ENCODE data around the gene FNDC5.
A peak's percentile ranks its signal among the peaks of the same experiment; 100 is the strongest.

FNDC5 gene

DNA sequence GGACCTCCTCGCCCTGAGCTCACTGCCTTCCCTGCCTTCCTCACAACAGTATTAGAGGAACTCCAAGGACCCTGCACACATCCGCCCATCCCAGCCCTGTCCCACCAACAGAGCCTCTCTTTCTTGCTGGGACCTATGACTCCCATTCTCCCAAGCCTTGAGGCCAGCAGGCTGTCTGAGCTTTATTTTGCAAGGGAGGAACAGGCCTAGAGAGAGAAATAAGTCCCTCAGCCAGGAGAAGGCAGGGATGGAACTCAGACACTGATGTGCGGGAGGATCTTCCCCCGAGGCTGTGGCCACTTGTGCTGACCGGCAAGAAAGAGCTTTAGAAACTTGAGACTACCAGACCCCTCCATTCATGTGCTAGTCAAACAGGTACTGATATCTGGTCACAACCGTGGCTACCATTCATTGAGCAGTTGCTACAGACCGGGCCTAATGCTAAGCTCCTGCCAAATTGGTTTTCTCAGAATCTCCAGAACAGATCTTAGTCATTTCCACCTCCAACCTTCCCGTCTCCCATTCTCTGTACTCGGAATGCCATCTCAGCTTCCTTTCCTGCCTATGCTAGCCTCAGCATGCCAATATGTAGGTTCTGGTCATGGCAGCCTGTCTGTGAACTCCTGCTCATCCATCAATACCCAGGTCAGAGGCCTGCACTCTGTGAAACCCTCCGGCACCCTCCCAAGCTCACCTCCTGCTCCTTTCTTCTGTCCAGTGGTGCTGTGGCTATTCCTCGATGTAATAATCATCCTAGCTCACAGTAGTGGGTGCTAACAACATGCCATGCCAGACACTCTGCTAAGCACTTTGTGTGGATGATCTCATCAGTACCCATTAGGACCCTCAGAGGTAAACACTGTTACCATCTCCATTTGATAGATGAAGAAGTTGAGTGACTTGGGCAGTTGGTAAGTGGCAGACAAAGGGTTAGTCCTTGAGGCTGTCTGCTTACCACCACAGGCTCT is 26.7 kb upstream of the FNDC5 start:
- no peak for DNase-seq (ENCODE audit: low read depth)

DNA sequence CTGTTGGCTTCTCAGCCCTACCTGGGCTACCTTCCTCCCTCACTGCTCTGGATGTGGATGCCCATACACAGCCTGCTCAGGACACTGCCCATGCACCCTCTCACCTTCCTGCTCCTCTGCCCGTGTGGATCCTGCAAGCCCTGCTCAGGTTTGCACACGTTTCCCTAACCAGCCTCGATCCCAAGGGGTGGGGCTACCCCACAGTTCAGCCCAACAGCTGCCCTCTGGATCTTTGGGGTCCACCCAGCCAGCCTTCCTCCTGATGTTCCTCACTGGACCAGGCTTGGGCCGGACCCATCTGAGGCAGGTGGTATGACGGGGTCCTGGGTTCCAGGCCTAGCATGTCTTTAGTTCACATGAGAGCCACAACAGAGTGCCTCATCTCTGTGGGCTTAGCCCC is 25.7 kb upstream of the FNDC5 start:
- no peak for DNase-seq (ENCODE audit: low read depth)

DNA sequence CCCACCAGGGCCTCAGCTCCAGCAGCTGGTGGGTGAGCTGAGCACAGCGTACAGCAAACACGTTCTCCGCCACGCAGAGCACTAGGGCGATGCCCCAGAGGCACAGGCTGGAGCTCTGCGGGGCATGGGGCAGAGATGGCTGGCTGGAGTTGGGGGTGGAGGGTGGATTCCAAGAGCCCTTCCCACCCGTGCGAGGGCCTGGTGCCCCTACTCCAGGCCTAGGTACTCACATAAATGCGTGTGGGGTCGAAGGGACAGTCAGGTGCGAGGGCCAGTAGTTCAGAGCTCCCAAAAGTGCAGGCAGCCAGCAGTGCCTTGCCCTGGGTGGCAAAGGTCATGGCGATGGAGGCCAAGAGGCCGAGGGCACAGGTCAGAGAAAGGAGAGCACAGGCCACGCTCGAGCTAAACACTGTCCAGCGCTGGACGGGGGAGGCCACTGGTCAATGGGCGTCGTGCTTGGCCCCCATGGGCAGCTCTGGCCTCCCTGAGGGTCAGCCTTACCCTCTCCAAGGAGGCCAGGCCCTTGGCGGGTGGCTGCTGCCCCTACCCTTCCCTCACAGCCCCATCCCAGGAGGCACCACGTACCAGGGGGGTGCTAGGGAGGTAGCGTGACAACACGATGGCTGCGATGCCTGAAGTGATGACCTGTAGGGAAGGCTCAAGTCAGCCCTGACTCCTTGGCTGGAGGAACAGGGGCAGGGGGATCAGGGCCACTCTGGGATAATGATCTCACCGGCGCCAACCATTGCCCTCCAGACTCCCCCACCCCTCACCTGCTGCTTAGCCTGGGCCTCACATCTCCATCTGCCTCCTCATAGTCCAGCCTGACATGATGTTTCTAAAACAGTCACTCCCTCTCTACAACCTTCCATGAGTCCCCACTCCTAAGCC is 24.9 kb upstream of the FNDC5 start:
- DNase-seq (ENCODE audit: low read depth) = no peak

DNA sequence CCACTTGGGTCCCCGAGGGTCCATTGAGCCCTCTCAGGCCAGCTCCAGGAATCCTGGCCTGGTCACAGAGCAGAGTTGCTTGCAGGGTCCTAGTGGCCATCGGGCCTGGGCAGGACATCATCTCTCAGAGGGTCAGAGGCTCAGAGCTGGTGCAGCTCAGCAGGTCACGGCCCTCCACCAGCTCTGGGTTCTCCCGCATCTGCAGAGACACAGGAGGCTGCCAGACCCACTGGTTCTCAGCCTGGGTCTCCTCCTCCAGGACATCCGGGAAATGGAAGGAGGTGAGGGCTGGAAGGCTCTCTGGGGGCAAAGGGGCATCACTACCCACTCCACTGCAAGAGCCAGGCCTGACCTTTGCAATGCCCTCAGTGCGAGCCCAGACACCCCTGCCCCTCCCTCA is 24.0 kb upstream of the FNDC5 start:
- no peak for DNase-seq (ENCODE audit: low read depth)

DNA sequence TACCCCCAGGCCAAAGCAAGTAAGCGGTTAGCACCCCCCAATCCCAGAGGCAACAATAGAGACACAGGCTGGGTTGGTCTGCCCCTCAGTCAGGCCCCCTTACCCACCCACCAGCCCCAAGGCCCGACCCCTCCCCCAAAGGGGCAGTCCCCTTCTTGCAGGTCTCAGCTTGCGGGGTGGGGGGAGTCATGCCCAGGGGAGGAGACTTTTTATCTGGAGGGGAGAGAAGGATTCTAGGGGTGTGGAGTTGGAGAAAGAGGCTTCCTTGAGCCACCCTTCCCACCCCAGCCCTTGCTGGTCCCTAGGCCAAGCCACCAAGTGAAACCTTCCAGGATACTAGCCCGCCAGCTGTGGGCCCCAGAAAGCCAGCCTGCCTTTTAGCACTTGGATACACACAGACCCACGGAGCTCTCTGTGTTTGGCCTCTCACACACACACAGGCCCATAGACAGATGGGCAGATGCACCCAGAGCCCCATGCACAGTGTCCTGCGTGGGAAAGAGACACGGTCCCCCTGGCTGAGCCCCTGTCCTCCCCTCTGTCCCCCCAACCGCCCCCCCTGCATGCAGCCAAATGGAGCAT is 23.4 kb upstream of the FNDC5 start:
- DNase-seq (ENCODE audit: low read depth) = no peak

DNA sequence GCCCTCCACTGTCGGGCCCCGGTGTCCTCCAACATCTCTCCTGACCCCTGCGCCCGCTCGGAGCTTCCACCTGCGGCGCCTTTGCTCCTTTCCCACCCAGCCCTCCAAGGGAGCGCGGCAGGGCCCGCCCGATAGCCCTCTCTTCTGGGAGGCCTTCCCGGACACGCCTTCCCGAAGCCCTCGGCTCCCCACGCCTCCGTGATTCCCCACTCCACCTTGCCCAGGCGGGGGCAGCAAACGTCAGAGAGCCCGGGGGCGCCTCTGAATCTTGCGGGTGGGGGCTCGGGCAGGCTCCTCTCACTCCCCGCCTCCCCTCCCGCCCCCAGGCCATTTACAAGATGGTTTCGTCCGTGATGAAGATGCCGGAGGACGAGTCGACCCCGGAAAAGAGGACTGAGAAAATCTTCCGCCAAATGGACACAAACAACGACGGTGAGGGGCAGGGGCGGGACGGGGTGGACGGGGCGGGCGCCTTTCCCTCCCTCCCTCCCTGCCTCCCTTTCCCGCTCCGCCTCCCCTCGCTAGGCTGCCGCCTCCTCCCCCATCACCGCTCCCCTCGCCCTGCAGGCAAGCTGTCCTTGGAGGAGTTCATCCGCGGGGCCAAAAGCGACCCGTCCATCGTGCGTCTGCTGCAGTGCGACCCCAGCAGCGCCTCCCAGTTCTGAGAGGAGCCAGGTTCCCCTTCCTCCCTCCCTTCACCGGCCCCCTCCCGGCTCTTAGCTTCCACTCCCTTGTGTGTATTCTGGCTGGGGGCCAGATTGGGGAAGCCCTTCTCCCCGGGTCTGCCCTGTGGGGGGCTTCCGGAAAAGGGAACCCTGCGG is 22.7 kb upstream of the FNDC5 start:
- DNase-seq (ENCODE audit: low read depth) = no peak

DNA sequence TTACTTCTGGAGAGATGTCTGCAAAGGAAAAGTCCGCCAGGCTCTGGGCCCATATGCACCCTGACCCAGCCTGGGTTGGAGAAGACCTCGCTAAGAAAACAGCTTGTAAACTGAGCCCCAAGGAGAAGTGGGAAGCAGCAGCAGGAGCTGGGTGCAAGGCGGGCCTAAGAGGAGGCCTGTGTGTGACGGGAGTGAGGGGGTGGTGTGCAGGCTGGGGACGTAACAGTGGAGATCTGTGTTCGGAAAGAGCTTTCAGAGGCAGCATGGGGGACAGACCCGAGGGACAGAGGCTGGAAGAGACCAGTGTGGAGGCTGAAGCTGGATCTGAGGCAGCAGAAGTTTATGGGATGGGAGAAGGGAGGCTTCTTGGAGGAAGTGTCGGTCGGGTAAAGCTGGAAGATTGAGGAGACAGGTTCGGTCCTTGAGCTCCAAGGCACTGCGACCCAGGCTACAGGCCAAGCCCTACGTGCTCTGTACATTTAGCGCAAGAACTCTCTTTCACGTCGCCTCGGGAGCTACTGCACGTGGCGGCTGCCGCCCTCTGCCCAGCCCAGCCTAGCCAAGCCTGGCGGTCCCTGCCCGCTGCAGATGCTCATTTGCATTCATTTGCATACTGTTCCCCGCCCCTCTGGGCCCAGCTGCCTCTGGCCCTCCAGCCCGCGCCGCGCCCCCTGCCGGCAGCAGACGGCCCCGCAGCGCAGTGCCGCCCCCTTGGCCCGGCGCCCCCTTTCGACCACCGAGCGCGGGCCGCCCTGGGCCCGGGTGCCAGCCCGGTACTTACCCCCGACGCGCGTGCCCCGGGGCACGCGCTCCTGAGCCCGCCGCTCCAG is 21.9 kb upstream of the FNDC5 start:
- DNase-seq (ENCODE audit: low read depth) = no peak

DNA sequence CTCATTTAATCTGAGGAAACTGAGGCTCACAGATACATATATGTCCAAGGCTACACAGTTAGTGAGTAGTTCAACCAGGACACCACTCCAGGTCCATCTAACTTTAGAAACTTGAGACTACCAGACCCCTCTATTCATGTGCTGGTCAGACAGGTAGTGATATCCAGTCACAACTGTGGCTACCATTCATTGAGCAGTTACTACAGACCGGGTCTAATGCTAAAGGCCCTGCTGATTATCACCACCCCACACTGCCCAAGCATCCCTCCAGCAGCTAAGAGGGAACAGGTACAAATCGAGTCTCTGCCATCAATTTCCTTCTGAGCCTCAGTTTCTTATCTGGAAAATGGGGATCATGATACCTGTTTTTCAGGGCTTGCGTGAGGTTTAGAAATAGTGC is 20.9 kb upstream of the FNDC5 start:
- DNase-seq (ENCODE audit: low read depth) = no peak

DNA sequence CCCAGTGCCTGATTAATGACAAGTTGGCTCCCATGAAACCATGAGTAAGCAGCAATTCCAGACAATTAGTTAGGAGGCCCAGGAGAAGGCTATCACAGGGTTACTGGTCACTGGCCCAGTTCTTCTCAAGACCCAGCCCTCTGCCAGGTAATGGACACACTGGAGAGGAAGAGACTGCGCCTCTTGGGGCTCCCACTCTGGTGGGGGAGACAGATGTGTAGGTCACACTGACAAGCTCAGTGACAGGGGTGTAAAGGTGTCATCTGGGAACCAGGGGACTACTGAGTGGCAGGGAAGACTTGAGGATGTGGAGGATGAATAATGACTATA is 20.5 kb upstream of the FNDC5 start:
- no peak for DNase-seq (ENCODE audit: low read depth)

DNA sequence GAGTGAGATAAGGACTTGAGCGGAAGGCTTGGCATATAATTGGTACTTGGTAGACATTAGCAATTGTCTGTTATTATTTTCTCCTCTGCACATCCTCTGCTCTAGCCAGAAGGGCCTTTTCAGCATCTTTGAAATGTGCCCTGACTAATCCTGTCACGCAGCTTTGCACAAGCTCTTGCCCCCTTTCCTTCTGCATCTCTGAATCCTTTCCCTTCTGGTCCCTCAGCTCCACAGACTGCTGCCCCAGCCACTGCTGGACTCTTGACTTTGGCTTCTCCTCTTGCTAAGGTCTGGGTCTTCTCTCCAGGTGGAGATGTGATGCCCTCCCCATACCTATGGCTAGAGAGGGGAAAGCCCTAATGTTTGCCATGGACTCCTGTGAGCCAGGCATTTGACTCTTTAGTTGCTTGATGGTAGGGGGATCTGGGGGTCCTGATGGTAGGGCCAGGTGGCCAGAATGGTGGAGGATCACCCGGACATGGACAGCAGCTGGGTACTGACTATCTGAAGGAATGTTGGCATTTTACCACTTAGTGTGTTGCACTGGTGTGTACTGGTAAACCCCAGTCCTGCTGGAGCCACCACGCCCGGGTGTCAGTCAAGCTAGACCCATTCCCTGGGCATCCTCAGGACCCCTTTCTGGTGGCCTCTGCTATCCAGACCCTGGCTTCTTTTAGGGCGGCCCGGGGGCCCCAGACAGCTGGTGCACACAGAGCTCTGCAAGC is 20.0 kb upstream of the FNDC5 start:
- no peak for DNase-seq (ENCODE audit: low read depth)

DNA sequence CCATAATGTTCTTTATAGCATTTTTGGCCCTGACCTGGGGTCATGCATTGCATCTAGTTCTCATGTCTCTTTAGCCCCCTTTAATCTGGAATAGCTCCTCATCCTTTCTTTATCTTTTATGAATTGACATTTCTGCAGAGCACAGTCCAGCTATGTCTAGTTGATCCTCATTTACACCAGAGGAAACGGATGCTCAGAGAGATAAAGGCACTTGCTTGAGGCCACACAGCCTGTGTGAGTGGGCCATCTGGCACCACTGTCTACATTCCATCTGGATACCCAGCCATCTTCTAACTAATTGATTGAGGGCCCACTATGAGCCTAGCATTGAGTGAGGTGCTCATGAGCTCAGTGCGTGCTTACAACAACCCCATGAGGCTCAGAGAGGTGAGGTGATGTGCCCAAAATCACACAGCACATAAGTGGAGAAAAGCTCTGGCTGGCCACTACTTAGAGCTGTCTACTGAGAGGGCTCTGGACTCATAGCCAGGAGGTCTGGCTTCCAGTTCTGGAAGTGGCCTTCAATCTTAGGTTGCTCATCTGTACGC is 19.1 kb upstream of the FNDC5 start:
- no peak for DNase-seq (ENCODE audit: low read depth)

DNA sequence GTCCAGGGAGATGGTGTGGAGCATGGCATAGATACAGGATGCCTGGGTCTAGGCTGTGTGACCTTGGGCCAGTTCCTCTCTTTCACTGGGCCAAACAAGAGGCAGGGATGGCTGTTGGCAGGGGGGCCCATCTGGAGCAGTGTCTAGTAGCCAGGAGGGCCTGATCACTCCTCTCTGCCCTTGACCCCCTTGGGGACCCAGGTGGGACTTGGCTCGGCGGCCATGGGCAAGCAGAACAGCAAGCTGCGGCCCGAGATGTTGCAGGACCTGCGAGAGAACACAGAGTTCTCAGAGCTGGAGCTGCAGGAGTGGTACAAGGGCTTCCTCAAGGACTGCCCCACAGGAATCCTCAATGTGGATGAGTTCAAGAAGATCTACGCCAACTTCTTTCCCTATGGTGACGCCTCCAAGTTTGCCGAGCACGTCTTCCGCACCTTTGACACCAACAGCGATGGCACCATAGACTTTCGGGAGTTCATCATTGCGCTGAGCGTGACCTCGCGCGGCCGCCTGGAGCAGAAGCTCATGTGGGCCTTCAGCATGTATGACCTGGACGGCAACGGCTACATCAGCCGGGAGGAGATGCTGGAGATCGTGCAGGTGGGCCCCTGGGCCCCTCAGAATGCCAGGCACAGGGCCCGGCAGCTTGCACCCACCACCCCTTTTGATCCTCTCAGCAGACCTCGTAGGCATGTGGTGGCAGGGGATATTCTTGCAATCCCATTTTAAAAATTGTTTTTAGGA is 18.1 kb upstream of the FNDC5 start:
- no peak for DNase-seq (ENCODE audit: low read depth)

DNA sequence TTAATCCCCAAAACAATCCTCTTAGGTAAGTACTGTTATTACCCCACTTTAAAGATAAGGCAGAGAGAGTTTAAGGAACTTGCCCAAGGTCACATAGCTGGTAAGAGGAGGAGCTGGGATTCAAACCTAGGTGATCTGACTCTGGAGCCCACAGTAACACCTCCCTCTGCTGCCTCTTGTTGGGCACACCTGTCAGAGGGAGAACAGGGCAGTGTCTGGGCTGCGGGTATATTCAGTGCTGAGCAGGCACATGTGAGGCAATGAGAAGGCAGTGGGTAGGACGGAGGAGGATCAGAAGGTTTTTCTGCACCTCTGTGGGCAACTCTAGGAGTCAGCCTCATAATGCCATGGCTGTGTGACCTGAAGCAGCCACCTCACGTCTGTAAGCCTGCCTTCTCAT is 17.4 kb upstream of the FNDC5 start:
- DNase-seq (ENCODE audit: low read depth) = no peak

DNA sequence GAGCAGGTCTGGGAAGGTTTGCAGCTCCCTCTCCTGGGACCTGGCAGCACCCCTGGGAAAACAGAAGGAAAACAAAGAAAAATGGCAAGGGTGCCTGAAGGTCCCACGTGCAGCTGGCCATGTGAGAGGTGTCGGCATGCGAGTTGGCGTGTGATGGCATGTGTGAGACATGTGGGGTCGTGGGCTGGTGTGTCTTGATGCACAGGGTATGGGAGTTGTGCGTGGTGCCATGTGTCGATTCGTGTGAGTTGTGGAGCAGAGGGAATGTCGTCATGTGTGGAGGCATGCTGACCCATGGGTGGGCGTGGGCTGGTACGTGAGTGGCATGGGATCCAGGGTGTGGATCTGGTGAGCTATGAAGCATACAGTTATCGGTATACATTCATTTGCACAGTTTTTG is 16.9 kb upstream of the FNDC5 start:
- DNase-seq (ENCODE audit: low read depth) = no peak

DNA sequence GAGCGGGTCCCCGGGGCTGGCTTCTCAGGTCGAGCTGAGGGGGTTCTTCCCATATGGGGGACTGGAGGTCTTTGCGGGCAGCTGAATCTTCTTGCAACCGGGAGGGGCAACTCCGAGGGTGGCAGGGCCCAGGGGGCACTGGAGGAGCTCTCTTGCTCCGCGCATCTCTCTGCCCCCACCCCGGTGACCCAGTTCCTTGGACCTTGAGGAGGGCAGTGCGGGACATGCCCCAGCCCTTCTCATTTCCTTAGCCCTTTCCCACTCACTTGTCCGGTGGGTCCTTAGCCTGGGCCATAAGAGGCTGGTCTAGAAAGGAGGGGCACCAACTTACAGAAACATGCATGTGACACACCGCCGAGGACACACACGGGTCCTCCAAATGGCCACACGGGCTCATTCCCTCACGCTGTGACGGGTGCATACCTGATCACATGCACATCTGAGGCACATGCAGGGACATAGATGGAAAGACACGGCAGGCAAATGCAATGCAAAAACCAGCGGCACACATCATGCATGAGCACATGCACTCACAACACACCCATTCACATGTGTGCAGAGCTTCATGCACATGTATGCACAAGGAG is 16.2 kb upstream of the FNDC5 start:
- DNase-seq (ENCODE audit: low read depth) = no peak

DNA sequence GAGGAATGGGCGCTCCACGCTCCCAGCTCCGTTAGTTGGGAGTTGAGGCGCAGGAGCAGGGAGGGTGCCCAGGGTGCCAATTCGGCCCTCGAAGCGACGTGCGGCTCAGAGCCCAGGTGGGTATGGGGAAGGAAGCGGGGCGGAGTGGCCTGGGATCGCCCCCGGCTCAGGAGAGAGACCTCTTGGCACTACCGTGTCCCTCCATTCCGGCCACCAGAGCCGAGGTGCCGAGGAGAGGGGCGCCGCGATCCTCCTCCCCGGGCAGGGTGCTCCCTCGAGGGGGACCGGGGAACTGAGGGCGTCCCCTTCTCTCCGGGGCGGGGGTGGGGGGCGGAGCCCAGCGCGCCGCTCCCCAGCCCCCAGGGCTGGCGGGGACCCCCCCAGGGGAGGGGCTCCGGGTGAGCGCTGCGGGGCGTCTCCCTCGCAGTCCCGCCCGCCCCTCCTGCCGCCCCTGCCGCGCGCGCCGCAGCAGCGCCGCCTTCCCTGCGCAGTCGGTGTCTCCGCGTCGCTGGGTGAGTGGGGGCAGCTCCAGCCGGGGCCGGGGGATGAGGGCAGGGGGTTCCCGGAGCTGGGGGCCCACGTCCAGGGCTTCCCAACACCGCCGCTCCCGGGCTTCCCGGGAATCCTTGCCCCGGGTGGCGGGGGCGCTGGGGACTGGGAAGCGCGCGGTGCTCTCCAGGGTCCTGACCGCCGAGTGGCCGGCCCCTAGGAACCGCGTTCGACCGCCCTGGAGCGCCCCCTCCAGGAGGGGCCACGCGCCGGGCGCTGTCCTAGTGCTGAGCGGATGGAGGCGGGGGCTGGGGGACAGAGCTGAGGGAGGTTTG is 15.5 kb upstream of the FNDC5 start, which contains the start of gene HPCA:
TSS of gene HPCA (plus strand) at position 488 of the 824 bp plus-strand sequence. CDS start 2,408 bp downstream, outside the sequence.
- peak; percentile 26 for DNase-seq (ENCODE audit: low read depth)

DNA sequence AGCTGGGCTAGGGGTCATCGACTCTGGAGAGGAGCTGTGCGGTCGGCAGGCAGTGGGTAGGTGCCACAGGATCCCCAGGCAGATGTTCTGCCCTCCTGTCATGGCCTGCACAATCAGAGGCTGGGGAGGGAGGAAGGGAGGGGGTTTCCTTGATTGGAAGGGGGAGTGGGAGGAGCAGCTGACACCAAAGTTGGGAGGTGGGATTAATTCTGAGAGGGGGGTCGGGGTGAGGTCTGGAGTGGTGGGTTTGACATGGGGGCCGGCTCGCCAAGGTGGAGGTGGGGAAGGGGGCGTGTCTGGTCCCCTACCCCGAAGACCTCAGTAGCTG is 14.9 kb upstream of the FNDC5 start:
- no peak for DNase-seq (ENCODE audit: low read depth)

DNA sequence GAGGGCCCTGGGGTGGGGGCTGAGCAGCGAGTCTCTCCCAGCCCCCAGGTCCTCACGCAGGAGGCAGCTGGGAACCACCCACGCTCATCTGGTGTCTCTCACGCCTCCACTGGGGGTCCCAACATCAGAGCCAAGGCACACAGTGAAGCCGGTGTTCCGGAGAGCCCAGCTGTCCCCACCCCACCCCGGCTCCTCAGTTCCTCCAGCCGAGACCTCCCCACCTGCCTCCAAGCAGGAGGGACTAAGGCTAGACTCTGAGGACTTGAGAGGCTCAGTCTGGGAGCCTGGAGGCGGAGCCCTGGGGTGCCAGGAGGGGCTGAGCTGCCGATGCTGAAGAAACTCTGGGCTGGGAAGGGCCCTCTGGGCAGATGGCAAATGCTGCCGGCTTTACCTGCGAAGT is 14.0 kb upstream of the FNDC5 start:
- DNase-seq (ENCODE audit: low read depth) = no peak

All from stimulated activated CD8-positive, alpha-beta memory T cell treated with anti-CD3 and anti-CD28 coated beads, Interleukin-4, amount 100 ng/mL, for 24 hours (primary cell).